Measurements from ENCODE around the gene PRSS3. TPM values are rescaled to one million over a fixed set of nuclear protein-coding genes. Genes with fewer than 3 reads are reported as not detected.

Gene PRSS3
- total and polyA plus RNA-seq, 10 of the 15 experiments (the other 5 are each of a cell fraction or from before 2014, with no cell fraction given), result 0.54 TPM; not detected in 9

- ATAC-seq (no peak), FAIRE-seq (no peak), DNase-seq (ENCODE audit: low read depth, low spot score) (no peak)
- no peak for TF ChIP-seq RAD51 (IDR thresholded peaks at IDR 0.05)
- no peak for TF ChIP-seq YBX1 (IDR thresholded peaks at IDR 0.05)
- TF ChIP-seq FOS (IDR thresholded peaks at IDR 0.05; ENCODE audit: borderline replicate concordance, extremely low read depth, insufficient read length), result no peak
- TF ChIP-seq SREBF1 (IDR thresholded peaks at IDR 0.05; ENCODE audit: low read length), result no peak
- no peak for TF ChIP-seq PAX8 (IDR thresholded peaks at IDR 0.05)
- no peak for TF ChIP-seq CBX5 (IDR thresholded peaks at IDR 0.05; ENCODE audit: low read depth)
- no peak for TF ChIP-seq MTA3 (IDR thresholded peaks at IDR 0.05; ENCODE audit: borderline replicate concordance, low read length)
- WGBS (ENCODE audit: insufficient coverage, insufficient replicate concordance, low lambda C conversion rate, missing lambda C conversion rate), result 46% methylated on average over 28 of the region's 31 CpGs
- H2AFZ ChIP-seq (ENCODE audit: control insufficient read depth, low read depth, low read length), result no peak overlapping the region
- H4K20me1 ChIP-seq (ENCODE audit: control insufficient read depth, insufficient read depth), result no peaks in the 10 kb centered on the region
- no peak overlapping the region for H3K4me3 ChIP-seq
- no peaks in the 10 kb centered on the region for H3K4me1 ChIP-seq (ENCODE audit: control insufficient read depth, insufficient read depth, low read length)
- H3K9ac ChIP-seq (ENCODE audit: control insufficient read depth, insufficient read depth, low read length), result no peak overlapping the region
- ChIA-PET POLR2A (interaction anchor here (0.6 kb wide), 1 partner anchor 81 kb away, joined by 3 read pairs; no protein-coding TSS in a partner anchor), RAD21 (ENCODE audit: unreplicated experiment) (no interaction called here), CTCF (no interaction called here), SMC1A (ENCODE audit: uncharacterized antibody, unreplicated experiment) (no interaction called here)
- H3K36me3 ChIP-seq (ENCODE audit: control insufficient read depth in 2 of 2, insufficient read depth in 2 of 2, low read length in 1 of 2), result no peaks in the 10 kb centered on the region
- no peaks in the 10 kb centered on the region for H3K79me2 ChIP-seq (ENCODE audit: control insufficient read depth, insufficient read depth, low read length)
- H3K9me3 ChIP-seq (replicated peaks; ENCODE audit: control insufficient read depth, insufficient read depth, low read length), result no peaks in the 10 kb centered on the region; the same call in 2 of the 3 replicates
- in situ Hi-C loops (cut with MboI) (no loop called here), intact Hi-C loops (cut with micrococcal nuclease; ENCODE audit: unreplicated experiment) (no loop called here)
- H3K4me2 ChIP-seq (ENCODE audit: control insufficient read depth, insufficient read depth), result no peak overlapping the region
- no TSS peak for BruUV-seq (replicated peaks)
- H3K27me3 ChIP-seq (replicated peaks in 1 of 2; ENCODE audit: control insufficient read depth in 2 of 2, insufficient read depth in 2 of 2, low read length in 1 of 2), result peaks cover 0 to 9% of the 10 kb centered on the region in 2 experiments; a peak in 3 of 4 replicates
- H3K27ac ChIP-seq (ENCODE audit: control insufficient read depth, insufficient read depth), result no peak overlapping the region
Measured at GRCh38 chr9:33750839-33751339, 44.5 kb upstream of the PRSS3 start.

- in situ Hi-C loops (cut with MboI), result no loop called here
- no peaks in the 10 kb centered on the region for H3K79me2 ChIP-seq (ENCODE audit: control insufficient read depth, insufficient read depth, low read length)
- no peaks in the 10 kb centered on the region; the same call in 2 of the 3 replicates for H3K9me3 ChIP-seq (replicated peaks; ENCODE audit: control insufficient read depth, insufficient read depth, low read length)
- no peaks in the 10 kb centered on the region for H4K20me1 ChIP-seq (ENCODE audit: control insufficient read depth, insufficient read depth)
- RAD21 ChIA-PET (ENCODE audit: unreplicated experiment), result no interaction called here
- no peak for DNase-seq (ENCODE audit: low read depth, low spot score)
- no peak overlapping the region for H3K9ac ChIP-seq (ENCODE audit: control insufficient read depth, insufficient read depth, low read length)
- H3K27ac ChIP-seq (ENCODE audit: control insufficient read depth, insufficient read depth), result no peak overlapping the region
- WGBS (ENCODE audit: insufficient coverage, insufficient replicate concordance, low lambda C conversion rate, missing lambda C conversion rate), result 14% methylated on average over 12 of the region's 12 CpGs
- BruUV-seq (replicated peaks), result no TSS peak
- POLR2A ChIA-PET, result interaction anchor here (0.6 kb wide), 1 partner anchor 81 kb away, joined by 3 read pairs; no protein-coding TSS in a partner anchor
- no peak overlapping the region for H3K4me3 ChIP-seq
- H3K36me3 ChIP-seq (ENCODE audit: control insufficient read depth in 2 of 2, insufficient read depth in 2 of 2, low read length in 1 of 2), result no peaks in the 10 kb centered on the region
- SMC1A ChIA-PET (ENCODE audit: uncharacterized antibody, unreplicated experiment), result no interaction called here
- no peak for FAIRE-seq
- intact Hi-C loops (cut with micrococcal nuclease; ENCODE audit: unreplicated experiment), result no loop called here
- H3K27me3 ChIP-seq (replicated peaks in 1 of 2; ENCODE audit: control insufficient read depth in 2 of 2, insufficient read depth in 2 of 2, low read length in 1 of 2), result peaks cover 0 to 9% of the 10 kb centered on the region in 2 experiments; a peak in 3 of 4 replicates
- H3K4me1 ChIP-seq (ENCODE audit: control insufficient read depth, insufficient read depth, low read length), result no peaks in the 10 kb centered on the region
- CTCF ChIA-PET, result interaction anchor here (2.1 kb wide), 1 partner anchor 14 kb away, joined by 6 read pairs; no protein-coding TSS in a partner anchor
- H2AFZ ChIP-seq (ENCODE audit: control insufficient read depth, low read depth, low read length), result no peak overlapping the region
- H3K4me2 ChIP-seq (ENCODE audit: control insufficient read depth, insufficient read depth), result no peak overlapping the region
- ATAC-seq, result no peak
- no peak for TF ChIP-seq PKNOX1 (IDR thresholded peaks at IDR 0.05)
- no peak for TF ChIP-seq RAD51 (IDR thresholded peaks at IDR 0.05)
- TF ChIP-seq TARDBP (IDR thresholded peaks at IDR 0.05; ENCODE audit: borderline replicate concordance), result no peak
- no peak for TF ChIP-seq ZBED1 (IDR thresholded peaks at IDR 0.05; ENCODE audit: borderline replicate concordance)
- no peak for TF ChIP-seq CBX5 (IDR thresholded peaks at IDR 0.05; ENCODE audit: low read depth)
- no peak for TF ChIP-seq SREBF2 (IDR thresholded peaks at IDR 0.05; ENCODE audit: low read length)
- TF ChIP-seq BACH1 (IDR thresholded peaks at IDR 0.05; ENCODE audit: borderline replicate concordance), result no peak
- TF ChIP-seq SPI1 (IDR thresholded peaks at IDR 0.05; ENCODE audit: borderline replicate concordance, insufficient read depth, low read depth, low read length), result no peak
- no peak for TF ChIP-seq MLLT1 (IDR thresholded peaks at IDR 0.05)
- no peak for TF ChIP-seq RB1 (IDR thresholded peaks at IDR 0.05; ENCODE audit: borderline replicate concordance)
- no peak for TF ChIP-seq TAF1 (IDR thresholded peaks at IDR 0.05; ENCODE audit: borderline replicate concordance, low read depth, low read length)
- no peak for TF ChIP-seq EED (IDR thresholded peaks at IDR 0.05; ENCODE audit: low read depth)
Measured at GRCh38 chr9:33751536-33752129, 43.7 kb upstream of the PRSS3 start.

Data from GM12878 (cell line).